DND-41 (cell line): ENCODE data around the gene TMEM63B.
"Not testable (repeated sequence)": the region's sequence is repeated elsewhere in the genome, so short reads cannot be mapped to it uniquely, and the experiment has no call there.

ENCODE experiments used
- ATAC-seq: fragments of 200-7000 bp; cut with Tn5 transposase; 3 replicates; pipeline ENCODE4 v1.9.1; 2021; ENCODE audit warnings: low read depth; ENCODE audit not compliant: insufficient read depth
- DNase-seq: peaks from one replicate; pipeline ENCODE4 v3.0.0-alpha.2; 2020
- H2AFZ ChIP-seq: 2 replicates; pipeline ENCODE4 v1.6.0; 2012; ENCODE audit warnings: low read depth, low read length
- H3K27ac ChIP-seq: 2 replicates; pipeline ENCODE4 v1.5.1; 2012; ENCODE audit warnings: low read length, inconsistent platforms
- H3K27me3 ChIP-seq: fragments of 200-600 bp; sonication (generic); 2 replicates; pipeline ENCODE4 v1.6.0; 2012; ENCODE audit warnings: low read length, mild to moderate bottlenecking, inconsistent platforms; ENCODE audit not compliant: insufficient read depth, poor library complexity
- H3K36me3 ChIP-seq: 2 replicates; pipeline ENCODE4 v1.5.1; 2012; ENCODE audit warnings: low read length, inconsistent platforms; ENCODE audit not compliant: insufficient read depth
- H3K4me1 ChIP-seq: 2 replicates; pipeline ENCODE4 v1.5.1; 2012; ENCODE audit warnings: mild to moderate bottlenecking, low read length; ENCODE audit not compliant: insufficient read depth
- H3K4me2 ChIP-seq: 2 replicates; pipeline ENCODE4 v1.6.0; 2012; ENCODE audit warnings: mild to moderate bottlenecking, moderate library complexity, low read length, inconsistent platforms; ENCODE audit not compliant: insufficient read depth
- H3K4me3 ChIP-seq, 2 experiments: fragments of 200-600 bp in 1 of 2; shearing (Covaris generic) in 1 of 2; 2 replicates each; pipeline ENCODE4 v1.5.1; 2012 to 2016; ENCODE audit warnings: inconsistent platforms in 2 of 2, low read length in 2 of 2, mild to moderate bottlenecking in 2 of 2, low read depth in 1 of 2, moderate library complexity in 1 of 2
- H3K79me2 ChIP-seq: 2 replicates; pipeline ENCODE4 v1.6.0; 2012; ENCODE audit warnings: low read length, inconsistent platforms; ENCODE audit not compliant: insufficient read depth
- H3K9ac ChIP-seq: 2 replicates; pipeline ENCODE4 v1.6.0; 2012; ENCODE audit warnings: low read depth, mild to moderate bottlenecking, inconsistent platforms, low read length, moderate library complexity
- H3K9me3 ChIP-seq: 2 replicates; pipeline ENCODE4 v1.5.1; 2012; ENCODE audit warnings: low read length, moderate library complexity, mild to moderate bottlenecking, inconsistent platforms; ENCODE audit not compliant: insufficient read depth, severe bottlenecking
- H4K20me1 ChIP-seq: 2 replicates; pipeline ENCODE4 v1.6.0; 2012; ENCODE audit warnings: low read length; ENCODE audit not compliant: insufficient read depth
- CTCF ChIP-seq: IDR thresholded peaks from 2 replicates; pipeline ENCODE4 v1.5.1; 2012; ENCODE audit warnings: borderline replicate concordance, low read length, moderate library complexity, mild to moderate bottlenecking; ENCODE audit not compliant: poor library complexity, severe bottlenecking; ENCODE audit errors: extremely low read depth
- EZH2 ChIP-seq: IDR thresholded peaks from 3 replicates; pipeline ENCODE4 v1.6.1; 2012; ENCODE audit warnings: borderline replicate concordance, low read depth, mild to moderate bottlenecking, moderate library complexity, low read length, inconsistent platforms; ENCODE audit not compliant: severe bottlenecking

The TMEM63B gene

GRCh38 chr6:44142835-44143234, 15.5 kb downstream of the TMEM63B start:
- no peak overlapping the region for H2AFZ ChIP-seq
- H3K36me3 ChIP-seq = peaks cover 29% of the 10 kb centered on the region
- no peak overlapping the region for H3K27ac ChIP-seq
- H4K20me1 ChIP-seq = no peaks in the 10 kb centered on the region
- no peaks in the 10 kb centered on the region for H3K27me3 ChIP-seq
- no peak for ATAC-seq
- H3K9me3 ChIP-seq = no peaks in the 10 kb centered on the region
- H3K79me2 ChIP-seq = no peaks in the 10 kb centered on the region
- DNase-seq = no peak
- no peak overlapping the region for H3K4me2 ChIP-seq
- no peak for TF ChIP-seq CTCF
- TF ChIP-seq EZH2 = no peak
- no peaks in the 10 kb centered on the region for H3K4me1 ChIP-seq
- no peak overlapping the region for H3K9ac ChIP-seq
- H3K4me3 ChIP-seq = no peak overlapping the region

- no peaks in the 10 kb centered on the region for H3K27me3 ChIP-seq
- H3K9ac ChIP-seq = no peak overlapping the region
- no peaks in the 10 kb centered on the region for H3K4me1 ChIP-seq
- ATAC-seq (no peak), DNase-seq (no peak)
- H3K4me3 ChIP-seq = no peak overlapping the region
- no peak for TF ChIP-seq CTCF
- TF ChIP-seq EZH2 = no peak
- H3K4me2 ChIP-seq = no peak overlapping the region
- H3K27ac ChIP-seq = no peak overlapping the region
- H3K36me3 ChIP-seq = peaks cover 37% of the 10 kb centered on the region
- H2AFZ ChIP-seq = no peak overlapping the region
- no peaks in the 10 kb centered on the region for H4K20me1 ChIP-seq
- no peaks in the 10 kb centered on the region for H3K9me3 ChIP-seq
- no peaks in the 10 kb centered on the region for H3K79me2 ChIP-seq
Observed at GRCh38 chr6:44143731-44144130, 16.4 kb downstream of the TMEM63B start.

- H3K4me2 ChIP-seq, ATAC-seq, H4K20me1 ChIP-seq, H2AFZ ChIP-seq, H3K79me2 ChIP-seq, H3K4me3 ChIP-seq, DNase-seq, H3K4me1 ChIP-seq, H3K27me3 ChIP-seq, H3K27ac ChIP-seq, H3K9me3 ChIP-seq, H3K9ac ChIP-seq: not testable (repeated sequence)
- H3K36me3 ChIP-seq = peaks cover 42% of the 10 kb centered on the region
Observed at GRCh38 chr6:44144536-44144935, 17.2 kb downstream of the TMEM63B start.

- Histone ChIP-seq H3K36me3 (peaks cover 30% of the 10 kb centered on the region), H3K4me2 (no peak overlapping the region), H3K9me3 (no peaks in the 10 kb centered on the region), H3K27ac (no peak overlapping the region), H4K20me1 (no peaks in the 10 kb centered on the region), H3K9ac (no peak overlapping the region), H3K4me3 (no peak overlapping the region), H3K27me3 (no peaks in the 10 kb centered on the region), H3K79me2 (no peaks in the 10 kb centered on the region), H3K4me1 (no peaks in the 10 kb centered on the region), H2AFZ (no peak overlapping the region)
- ATAC-seq (no peak), DNase-seq (no peak)
- TF ChIP-seq EZH2 (no peak), CTCF (no peak)
Observed at GRCh38 chr6:44145839-44146238, 18.5 kb downstream of the TMEM63B start.
